ENCODE measurements around the gene EPHA6.
"Not testable (repeated sequence)": the region's sequence is repeated elsewhere in the genome, so short reads cannot be mapped to it uniquely, and the experiment has no call there.

EPHA6 gene

GRCh38 chr3:97495896-97496295, 681.5 kb downstream of the EPHA6 start:
- no peak for TF ChIP-seq CTCF (IDR thresholded peaks at IDR 0.05; ENCODE audit: low read depth, low read length, missing control alignments)
- DNase-seq (ENCODE audit: low read depth): no peak
- in situ Hi-C loops (cut with HindIII; ENCODE audit: low sequenced_read_pairs): no loop called here
- H3K4me3 ChIP-seq (ENCODE audit: low read depth, low read length): no peak overlapping the region

- TF ChIP-seq CTCF (IDR thresholded peaks at IDR 0.05; ENCODE audit: low read depth, low read length, missing control alignments): no peak
- no peak for DNase-seq (ENCODE audit: low read depth)
- in situ Hi-C loops (cut with HindIII; ENCODE audit: low sequenced_read_pairs): no loop called here
- no peak overlapping the region for H3K4me3 ChIP-seq (ENCODE audit: low read depth, low read length)
Observed at GRCh38 chr3:97497138-97497537, 682.7 kb downstream of the EPHA6 start.

GRCh38 chr3:97504463-97504862, 690.1 kb downstream of the EPHA6 start:
- in situ Hi-C loops (cut with HindIII; ENCODE audit: low sequenced_read_pairs): no loop called here
- no peak overlapping the region for H3K4me3 ChIP-seq (ENCODE audit: low read depth, low read length)
- TF ChIP-seq CTCF (IDR thresholded peaks at IDR 0.05; ENCODE audit: low read depth, low read length, missing control alignments): no peak
- no peak for DNase-seq (ENCODE audit: low read depth)

- DNase-seq (ENCODE audit: low read depth): no peak
- no peak for TF ChIP-seq CTCF (IDR thresholded peaks at IDR 0.05; ENCODE audit: low read depth, low read length, missing control alignments)
- in situ Hi-C loops (cut with HindIII; ENCODE audit: low sequenced_read_pairs): no loop called here
- no peak overlapping the region for H3K4me3 ChIP-seq (ENCODE audit: low read depth, low read length)
Observed at GRCh38 chr3:97510795-97511194, 696.4 kb downstream of the EPHA6 start.

- in situ Hi-C loops (cut with HindIII; ENCODE audit: low sequenced_read_pairs): no loop called here
- TF ChIP-seq CTCF (IDR thresholded peaks at IDR 0.05; ENCODE audit: low read depth, low read length, missing control alignments): no peak
- H3K4me3 ChIP-seq (ENCODE audit: low read depth, low read length): no peak overlapping the region
- DNase-seq (ENCODE audit: low read depth): no peak
Observed at GRCh38 chr3:97515076-97515475, 700.7 kb downstream of the EPHA6 start.

- in situ Hi-C loops (cut with HindIII; ENCODE audit: low sequenced_read_pairs): no loop called here
- no peak overlapping the region for H3K4me3 ChIP-seq (ENCODE audit: low read depth, low read length)
- no peak for TF ChIP-seq CTCF (IDR thresholded peaks at IDR 0.05; ENCODE audit: low read depth, low read length, missing control alignments)
- DNase-seq (ENCODE audit: low read depth): no peak
Observed at GRCh38 chr3:97530691-97531090, 716.3 kb downstream of the EPHA6 start.

- in situ Hi-C loops (cut with HindIII; ENCODE audit: low sequenced_read_pairs); DNase-seq (ENCODE audit: low read depth); H3K4me3 ChIP-seq (ENCODE audit: low read depth, low read length): not testable (repeated sequence)
Observed at GRCh38 chr3:97547573-97547972, 733.2 kb downstream of the EPHA6 start.

Data from astrocyte of the cerebellum (primary cell).